K562 (cell line): ENCODE data around the gene TAF5. TPM values are rescaled to one million over a fixed set of nuclear protein-coding genes. Genes with fewer than 3 reads are reported as not detected.

Source experiments
- ATAC-seq: fragments of 200-7000 bp; cut with Tn5 transposase; 3 replicates; pipeline ENCODE4 v1.9.1; 2020; ENCODE audit warnings: moderate library complexity
- BruUV-seq: library from RNA; stranded (reverse); fragments of 400-500 nt; replicated peaks from 2 replicates; lab custom pipeline; 2021; lab: Mats Ljungman, UMichigan
- CTCF ChIA-PET: fragments of 300-600 bp; formaldehyde crosslinking; extraction: SDS; loops from one replicate; lab custom pipeline; 2021; ENCODE audit warnings: low intra/inter-chr PET ratio; lab: Yijun Ruan, JAX
- POLR2A ChIA-PET: fragments of 300-600, 350-650 bp; sonication (Branson Sonifier 250); formaldehyde crosslinking; extraction: SDS; loops from one replicate; lab custom pipeline; 2021; ENCODE audit warnings: antibody characterized with exemption, inconsistent platforms; lab: Yijun Ruan, JAX
- DNase-seq, 4 experiments: peaks; one replicate each; pipeline versions ENCODE4 v3.0.0 to v3.0.0-alpha.2; 2011 to 2018; ENCODE audit warnings: low spot score in 3 of 4, mixed read lengths in 3 of 4; ENCODE audit errors: extremely low read depth in 1 of 4
- FAIRE-seq: peaks from 2 replicates; lab custom pipeline; 2011; peaks lifted over from hg19 to GRCh38; lab: Jason Lieb, UNC
- H2AFZ ChIP-seq: 2 replicates; pipeline ENCODE4 v1.6.0; 2011; ENCODE audit warnings: low read depth, low read length, control low read depth, inconsistent platforms
- H3K27ac ChIP-seq: fragments of 200-600 bp; 3 replicates; pipeline ENCODE4 v1.8.0; 2011; ENCODE audit warnings: low read depth, mild to moderate bottlenecking, control low read depth, inconsistent platforms, low read length, moderate library complexity, mixed read lengths; ENCODE audit errors: extremely low read depth
- H3K27me3 ChIP-seq, 2 experiments: fragments of 300-600 bp in 1 of 2; 2 replicates in 1 of 2; 3 replicates in 1 of 2; pipeline versions ENCODE4 v1.6.0 to v1.8.0; 2011; ENCODE audit warnings: inconsistent platforms in 2 of 2, low read length in 2 of 2, mild to moderate bottlenecking in 1 of 2, mixed read lengths in 1 of 2, moderate library complexity in 1 of 2; ENCODE audit not compliant: control insufficient read depth in 2 of 2, insufficient read depth in 2 of 2
- H3K36me3 ChIP-seq: fragments of 300-600 bp; 3 replicates; pipeline ENCODE4 v1.8.0; 2011; ENCODE audit warnings: mild to moderate bottlenecking, low read length, inconsistent platforms; ENCODE audit not compliant: control insufficient read depth, insufficient read depth
- H3K4me1 ChIP-seq, 2 experiments: fragments of 200-600 bp in 1 of 2; replicated peaks in 1 of 2; 2 replicates in 1 of 2; 3 replicates in 1 of 2; pipeline versions ENCODE4 v1.5.1 to v1.8.0; 2011; ENCODE audit warnings: inconsistent platforms in 2 of 2, low read length in 2 of 2, mild to moderate bottlenecking in 1 of 2, mixed read lengths in 1 of 2, moderate library complexity in 1 of 2; ENCODE audit not compliant: control insufficient read depth in 2 of 2, insufficient read depth in 2 of 2
- H3K4me2 ChIP-seq: 2 replicates; pipeline ENCODE4 v1.6.1; 2011; ENCODE audit warnings: low read length, control low read depth, inconsistent platforms, mixed read lengths; ENCODE audit not compliant: insufficient read depth
- H3K4me3 ChIP-seq: fragments of 200-600 bp; sonication (generic), shearing (Covaris generic); 2 replicates; pipeline ENCODE4 v1.5.1; 2016; ENCODE audit warnings: control low read depth, inconsistent platforms
- H3K79me2 ChIP-seq: fragments of 200-600 bp; 3 replicates; pipeline ENCODE4 v1.8.0; 2011; ENCODE audit warnings: low read length, inconsistent platforms; ENCODE audit not compliant: control insufficient read depth, insufficient read depth
- H3K9ac ChIP-seq, 2 experiments: 2 replicates each; pipeline versions ENCODE4 v1.6.0 to v1.6.1; 2011; ENCODE audit warnings: low read depth in 2 of 2, low read length in 2 of 2, control low read depth in 1 of 2, inconsistent platforms in 1 of 2, mild to moderate bottlenecking in 1 of 2, mixed read lengths in 1 of 2; ENCODE audit not compliant: insufficient read depth in 1 of 2
- H3K9me1 ChIP-seq: one replicate; pipeline ENCODE4 v1.6.0; 2011; ENCODE audit warnings: inconsistent platforms, mild to moderate bottlenecking, low read length, moderate library complexity; ENCODE audit not compliant: control insufficient read depth, insufficient read depth
- H3K9me3 ChIP-seq: replicated peaks from 2 replicates; pipeline ENCODE4 v1.5.1; 2011; ENCODE audit warnings: low read depth, low read length, inconsistent platforms; ENCODE audit not compliant: control insufficient read depth, insufficient read depth
- H4K20me1 ChIP-seq: replicated peaks from 2 replicates; pipeline ENCODE4 v1.6.1; 2011; ENCODE audit warnings: low read length, inconsistent platforms, mixed read lengths; ENCODE audit not compliant: control insufficient read depth, insufficient read depth
- ADNP ChIP-seq: fragments of 200-800 bp; sonication (Bioruptor generic); IDR thresholded peaks from 2 replicates; pipeline ENCODE4 v1.6.1; 2016; ENCODE audit warnings: missing genetic modification characterization, missing compliant biosample characterization
- CBX5 ChIP-seq: IDR thresholded peaks from 2 replicates; pipeline ENCODE4 v1.6.1; 2014; ENCODE audit warnings: low read depth, borderline replicate concordance
- ELF2 ChIP-seq: fragments of 250-450 bp; sonication (Bioruptor Pico); IDR thresholded peaks from 2 replicates; pipeline ENCODE4 v1.5.0; 2021; ENCODE audit warnings: mild to moderate bottlenecking
- SMARCB1 ChIP-seq: IDR thresholded peaks from 2 replicates; pipeline ENCODE4 v1.6.1; 2011; ENCODE audit warnings: improper control_type of control experiment, low read depth; ENCODE audit not compliant: insufficient read length
- THRB ChIP-seq: fragments of 450-650 bp; formaldehyde crosslinking; conservative IDR thresholded peaks from 2 replicates; pipeline ENCODE4 v1.4.0; 2022; ENCODE audit warnings: mild to moderate bottlenecking, missing genetic modification characterization
- WGBS: fragments of 100-300 bp; shearing (Covaris generic); methylation state at CpG from one replicate; pipeline ENCODE4 v1.1.6; 2016; ENCODE audit warnings: low coverage, mixed read lengths; ENCODE audit not compliant: insufficient coverage; ENCODE audit errors: missing lambda C conversion rate; 5-methylcytosine and 5-hydroxymethylcytosine counted together
- in situ Hi-C: fragments of 300-500 bp; cut with MboI; formaldehyde crosslinking; loops from 4 replicates; pipeline ENCODE4 v1.15.0; 2018; ENCODE audit warnings: inconsistent platforms, mixed read lengths
- intact Hi-C: fragments of 100-400 bp; cut with micrococcal nuclease; formaldehyde crosslinking; loops from 2 replicates; pipeline ENCODE4 v1.14.2; 2022
- polyA plus RNA-seq, 8 experiments: library from polyadenylated mRNA; depleted of rRNA in 4 of 8; stranded (reverse) in 5 of 8; unstranded in 3 of 8; fragments of >200 nt; fragmentation: Nextera tagmentation in 2 of 8; fragmentation: Illumina TruSeq in 1 of 8; extraction: Ambion mirVana in 2 of 8; extraction: Trizol in 1 of 8; gene quantifications; 2 replicates each; pipeline versions ENCODE4 v1.2.1 to v1.2.3, GENCODE V29; 2011 to 2014; ENCODE audit warnings: inconsistent platforms in 1 of 8, missing spikeins in 1 of 8
- total RNA-seq, 7 experiments: library from RNA; depleted of rRNA in 6 of 7; stranded (reverse); fragments of >200 nt in 6 of 7; fragmentation: Illumina TruSeq in 2 of 7; extraction: Trizol in 2 of 7; gene quantifications; 2 replicates each; pipeline versions ENCODE4 v1.2.1 to v1.2.3, GENCODE V29; 2011 to 2021; ENCODE audit warnings: low replicate concordance in 1 of 7

The TAF5 gene
- total and polyA plus RNA-seq, 9 of the 15 experiments (the other 6 are each of a cell fraction or from before 2014, with no cell fraction given), result 4.2 to 11.9 (median 9.3) TPM

- Histone ChIP-seq H3K9me3 (no peaks in the 10 kb centered on the region), H3K4me2 (no peak overlapping the region), H3K9ac (no peak overlapping the region), H3K27ac (no peak overlapping the region), H3K27me3 (no peaks in the 10 kb centered on the region), H3K4me1 (no peaks in the 10 kb centered on the region), H3K4me3 (no peak overlapping the region), H4K20me1 (no peaks in the 10 kb centered on the region), H3K9me1 (no peaks in the 10 kb centered on the region), H3K79me2 (no peaks in the 10 kb centered on the region), H3K36me3 (peaks cover 88% of the 10 kb centered on the region), H2AFZ (no peak overlapping the region)
- CTCF ChIA-PET, result no interaction called here
- POLR2A ChIA-PET, result interaction anchor here (0.9 kb wide), 1 partner anchor 19 kb away, joined by 3 read pairs; no protein-coding TSS in a partner anchor
- intact Hi-C loops, result loop anchor here (10.0 kb wide), 1 partner anchor 151 kb away; no protein-coding TSS in a partner anchor
- TF ChIP-seq ADNP (tag) (no peak), SMARCB1 (no peak), CBX5 (no peak), ELF2 (CRISPR knock-in tag) (no peak), THRB (no peak)
- FAIRE-seq (no peak), DNase-seq (no peak), ATAC-seq (no peak)
- no TSS peak for BruUV-seq
- in situ Hi-C loops, result loop anchor here (5.0 kb wide), 1 partner anchor 64 kb away; the partner anchor contains the start of gene CALHM3
- 98% methylated on average over 2 of the region's 2 CpGs for WGBS
These were observed 45.8 kb downstream of the TAF5 start for GRCh38 chr10:103413564-103413963.
